ENCODE results near the gene EPHB3.

EPHB3 gene

GRCh38 chr3:184549796-184550577 lies 11.6 kb upstream of the EPHB3 start:
- ChIA-PET CTCF (interaction anchor here (0.7 to 9.0 kb wide), 11 partner anchors 8 to 254 kb away, joined by 3 to 59 read pairs (median 5); no protein-coding TSS in a partner anchor), POLR2A (interaction anchor here (1.3 kb wide), 1 partner anchor 11 kb away, joined by 3 read pairs; no protein-coding TSS in a partner anchor)
- no peak for DNase-seq (ENCODE audit: low read depth, low spot score)
- no peak overlapping the region for H3K4me3 ChIP-seq (ENCODE audit: low read depth, low read length)
- no peak for TF ChIP-seq CTCF (IDR thresholded peaks at IDR 0.05; ENCODE audit: insufficient read depth, low read length, missing control alignments)

- no peak for TF ChIP-seq CTCF (IDR thresholded peaks at IDR 0.05; ENCODE audit: insufficient read depth, low read length, missing control alignments)
- H3K4me3 ChIP-seq (ENCODE audit: low read depth, low read length), result no peak overlapping the region
- no peak for DNase-seq (ENCODE audit: low read depth, low spot score)
- POLR2A ChIA-PET, result no interaction called here
- CTCF ChIA-PET, result interaction anchor here (1.8 to 9.0 kb wide), 5 partner anchors 9 to 253 kb away, joined by 5 to 59 read pairs (median 43); no protein-coding TSS in a partner anchor
These were observed 10.5 kb upstream of the EPHB3 start for GRCh38 chr3:184551103-184551502.

- ChIA-PET CTCF (interaction anchor here (2.2 to 9.0 kb wide), 4 partner anchors 10 to 252 kb away, joined by 10 to 59 read pairs (median 50); no protein-coding TSS in a partner anchor), POLR2A (no interaction called here)
- H3K4me3 ChIP-seq (ENCODE audit: low read depth, low read length), result no peak overlapping the region
- DNase-seq (ENCODE audit: low read depth, low spot score), result no peak
- TF ChIP-seq CTCF (IDR thresholded peaks at IDR 0.05; ENCODE audit: insufficient read depth, low read length, missing control alignments), result no peak
These were observed 9.8 kb upstream of the EPHB3 start for GRCh38 chr3:184551614-184552256.

DNA sequence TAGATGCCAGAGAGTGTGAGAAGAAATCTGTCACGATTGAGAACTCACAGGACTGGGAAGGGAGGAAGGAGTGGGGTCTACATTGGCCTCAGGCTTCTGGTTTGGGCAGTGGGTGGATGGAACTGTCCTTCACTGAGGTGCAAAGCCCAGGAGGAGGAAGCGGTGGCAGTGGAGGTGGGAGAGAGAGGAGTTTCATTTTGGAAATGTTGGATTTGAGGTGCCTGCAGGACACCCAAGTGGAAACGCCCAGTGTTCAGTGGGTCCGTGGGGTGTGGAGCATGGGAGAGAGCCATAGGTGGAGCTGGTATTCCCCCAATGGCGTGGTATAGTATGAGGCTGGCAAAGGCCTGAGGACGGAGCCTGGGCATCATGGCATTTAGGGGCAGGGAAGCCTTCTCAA lies 9.3 kb upstream of the EPHB3 start:
- DNase-seq (ENCODE audit: low read depth, low spot score), result no peak
- H3K4me3 ChIP-seq (ENCODE audit: low read depth, low read length), result no peak overlapping the region
- TF ChIP-seq CTCF (IDR thresholded peaks at IDR 0.05; ENCODE audit: insufficient read depth, low read length, missing control alignments), result no peak
- POLR2A ChIA-PET, result no interaction called here
- CTCF ChIA-PET, result interaction anchor here (1.5 to 9.0 kb wide), 5 partner anchors 10 to 252 kb away, joined by 3 to 59 read pairs (median 43); no protein-coding TSS in a partner anchor

- DNase-seq (ENCODE audit: low read depth, low spot score), result no peak
- POLR2A ChIA-PET, result no interaction called here
- TF ChIP-seq CTCF (IDR thresholded peaks at IDR 0.05; ENCODE audit: insufficient read depth, low read length, missing control alignments), result no peak
- CTCF ChIA-PET, result interaction anchor here (1.5 to 9.0 kb wide), 4 partner anchors 11 to 225 kb away, joined by 3 to 59 read pairs (median 50); no protein-coding TSS in a partner anchor
- no peak overlapping the region for H3K4me3 ChIP-seq (ENCODE audit: low read depth, low read length)
These were observed 8.7 kb upstream of the EPHB3 start for GRCh38 chr3:184552863-184553262.

- POLR2A ChIA-PET, result no interaction called here
- CTCF ChIA-PET, result interaction anchor here (1.5 to 9.0 kb wide), 4 partner anchors 11 to 225 kb away, joined by 3 to 59 read pairs (median 50); no protein-coding TSS in a partner anchor
- no peak for DNase-seq (ENCODE audit: low read depth, low spot score)
- TF ChIP-seq CTCF (IDR thresholded peaks at IDR 0.05; ENCODE audit: insufficient read depth, low read length, missing control alignments), result no peak
- H3K4me3 ChIP-seq (ENCODE audit: low read depth, low read length), result no peak overlapping the region
These were observed 8.2 kb upstream of the EPHB3 start for GRCh38 chr3:184553385-184553784.
